Prostate gland (tissue), 2 donors: ENCODE data around the gene RARB. TPM values are rescaled to one million over a fixed set of nuclear protein-coding genes. Genes with fewer than 3 reads are reported as not detected.

Experiments used
- DNase-seq: peaks from one replicate; pipeline ENCODE4 v3.0.0-alpha.2; 2019; ENCODE audit warnings: low spot score
- H3K27ac ChIP-seq, 2 donors: fragments of 200-600 bp; sonication (generic); 2 replicates each; pipeline ENCODE4 v1.5.1; 2017 to 2019
- H3K27me3 ChIP-seq: fragments of 200-600 bp; sonication (generic); replicated peaks from 2 replicates; pipeline ENCODE4 v1.5.1; 2019; ENCODE audit not compliant: insufficient read depth
- H3K36me3 ChIP-seq, 2 donors: fragments of 200-600 bp; sonication (generic); 1 replicate in 1 of 2; 2 replicates in 1 of 2; pipeline versions ENCODE4 v1.5.1 to v1.8.1; 2017 to 2019
- H3K4me1 ChIP-seq: fragments of 200-600 bp; sonication (generic); replicated peaks from 2 replicates; pipeline ENCODE4 v1.5.1; 2019
- H3K4me3 ChIP-seq, 2 donors: fragments of 200-600 bp; sonication (generic); 2 replicates each; pipeline ENCODE4 v1.5.1; 2017 to 2019
- H3K9me3 ChIP-seq: fragments of 200-600 bp; sonication (generic); 2 replicates; pipeline ENCODE4 v1.5.1; 2017
- POLR2A ChIP-seq: fragments of 450-650 bp; IDR thresholded peaks from one replicate; pipeline ENCODE4 v1.6.1; 2016; ENCODE audit warnings: antibody characterized with exemption, mild to moderate bottlenecking
- POLR2AphosphoS5 ChIP-seq: sonication (generic); formaldehyde crosslinking; IDR thresholded peaks from one replicate; pipeline ENCODE4 v1.6.1; 2017; ENCODE audit warnings: antibody characterized with exemption
- WGBS: methylation state at CpG from one replicate; pipeline ENCODE4 v1.1.5; 2018; 5-methylcytosine and 5-hydroxymethylcytosine counted together
- intact Hi-C: fragments of 100-400 bp; cut with DNase I; formaldehyde crosslinking; loops from one replicate; pipeline ENCODE4 v1.14.2; 2022
- total RNA-seq, 2 donors: library from RNA; depleted of rRNA; stranded (reverse); fragments of >200 nt; gene quantifications; one replicate each; pipeline ENCODE4 v1.1.0, GENCODE V29; 2016
- TF ChIP-seq, protein P1 (sequence below), 4 experiments: fragments of 200-600 bp in 2 of 4; fragments of 450-650 bp in 2 of 4; sonication (generic) in 2 of 4; IDR thresholded peaks; 1 replicate in 3 of 4; 2 replicates in 1 of 4; pipeline ENCODE4 v1.5.1; 2016 to 2019; ENCODE audit warnings: antibody characterized with exemption in 4 of 4, mild to moderate bottlenecking in 2 of 4, moderate library complexity in 2 of 4

The RARB gene
- total RNA-seq, 2 donors from 2014 or later, result 4.4 to 17.2 TPM

DNA sequence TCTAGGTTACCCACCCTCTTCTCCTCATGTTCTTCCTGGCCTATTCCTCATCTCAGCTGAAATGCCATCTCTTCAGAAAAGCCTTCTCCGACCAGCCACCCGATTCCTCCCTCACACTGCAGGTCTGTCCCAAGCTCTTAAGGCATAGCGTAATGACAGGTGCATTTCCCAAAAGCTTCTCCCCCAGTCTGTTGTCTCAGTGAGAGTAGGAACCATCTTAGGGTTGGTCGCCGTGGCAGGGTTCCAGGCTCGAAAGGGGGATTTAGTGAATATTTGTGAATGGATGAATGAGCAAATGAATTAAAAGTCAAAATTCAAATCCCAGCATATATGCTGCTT is 158.1 kb downstream of the RARB start:
- no peaks in the 10 kb centered on the region for H3K27me3 ChIP-seq
- H3K27ac ChIP-seq, result no peak overlapping the region
- no peaks in the 10 kb centered on the region for H3K9me3 ChIP-seq
- H3K4me3 ChIP-seq, result no peak overlapping the region
- no peak for DNase-seq
- 94% methylated on average over 6 of the region's 6 CpGs for WGBS
- no peaks in the 10 kb centered on the region for H3K36me3 ChIP-seq
- no peaks in the 10 kb centered on the region for H3K4me1 ChIP-seq
- intact Hi-C loops, result no loop called here
- no peak for TF ChIP-seq POLR2A
- TF ChIP-seq, protein P1, sequence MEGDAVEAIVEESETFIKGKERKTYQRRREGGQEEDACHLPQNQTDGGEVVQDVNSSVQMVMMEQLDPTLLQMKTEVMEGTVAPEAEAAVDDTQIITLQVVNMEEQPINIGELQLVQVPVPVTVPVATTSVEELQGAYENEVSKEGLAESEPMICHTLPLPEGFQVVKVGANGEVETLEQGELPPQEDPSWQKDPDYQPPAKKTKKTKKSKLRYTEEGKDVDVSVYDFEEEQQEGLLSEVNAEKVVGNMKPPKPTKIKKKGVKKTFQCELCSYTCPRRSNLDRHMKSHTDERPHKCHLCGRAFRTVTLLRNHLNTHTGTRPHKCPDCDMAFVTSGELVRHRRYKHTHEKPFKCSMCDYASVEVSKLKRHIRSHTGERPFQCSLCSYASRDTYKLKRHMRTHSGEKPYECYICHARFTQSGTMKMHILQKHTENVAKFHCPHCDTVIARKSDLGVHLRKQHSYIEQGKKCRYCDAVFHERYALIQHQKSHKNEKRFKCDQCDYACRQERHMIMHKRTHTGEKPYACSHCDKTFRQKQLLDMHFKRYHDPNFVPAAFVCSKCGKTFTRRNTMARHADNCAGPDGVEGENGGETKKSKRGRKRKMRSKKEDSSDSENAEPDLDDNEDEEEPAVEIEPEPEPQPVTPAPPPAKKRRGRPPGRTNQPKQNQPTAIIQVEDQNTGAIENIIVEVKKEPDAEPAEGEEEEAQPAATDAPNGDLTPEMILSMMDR (IDR thresholded peaks at IDR 0.05), result no peak
- TF ChIP-seq POLR2AphosphoS5, result no peak

DNA sequence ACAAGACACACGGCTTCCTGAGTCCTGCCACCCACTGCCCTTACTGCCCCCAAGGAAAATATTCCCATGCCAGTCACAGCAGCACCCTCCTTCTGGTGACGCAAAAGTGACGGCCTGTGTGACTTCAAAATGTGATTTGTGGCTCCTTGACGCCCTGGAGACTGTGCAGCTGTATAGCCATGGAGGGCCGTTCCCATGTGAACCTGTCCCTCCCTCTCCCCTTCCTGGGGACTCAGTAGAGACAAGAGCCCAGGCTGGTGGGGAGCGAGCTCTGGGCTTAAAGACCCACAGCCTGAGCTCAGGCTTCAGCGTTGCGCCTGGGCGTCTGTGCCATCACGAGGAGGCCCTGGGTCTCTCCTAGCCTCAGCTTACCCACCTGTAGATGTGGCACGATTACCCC is 158.5 kb downstream of the RARB start:
- H3K4me3 ChIP-seq, result no peak overlapping the region
- H3K9me3 ChIP-seq, result no peaks in the 10 kb centered on the region
- no peaks in the 10 kb centered on the region for H3K27me3 ChIP-seq
- H3K36me3 ChIP-seq, result no peaks in the 10 kb centered on the region
- DNase-seq, result no peak
- no peaks in the 10 kb centered on the region for H3K4me1 ChIP-seq
- intact Hi-C loops, result no loop called here
- TF ChIP-seq, protein P1 (IDR thresholded peaks at IDR 0.05), result no peak
- no peak for TF ChIP-seq POLR2AphosphoS5
- no peak for TF ChIP-seq POLR2A
- WGBS, result 89% methylated on average over 11 of the region's 11 CpGs
- H3K27ac ChIP-seq, result no peak overlapping the region

DNA sequence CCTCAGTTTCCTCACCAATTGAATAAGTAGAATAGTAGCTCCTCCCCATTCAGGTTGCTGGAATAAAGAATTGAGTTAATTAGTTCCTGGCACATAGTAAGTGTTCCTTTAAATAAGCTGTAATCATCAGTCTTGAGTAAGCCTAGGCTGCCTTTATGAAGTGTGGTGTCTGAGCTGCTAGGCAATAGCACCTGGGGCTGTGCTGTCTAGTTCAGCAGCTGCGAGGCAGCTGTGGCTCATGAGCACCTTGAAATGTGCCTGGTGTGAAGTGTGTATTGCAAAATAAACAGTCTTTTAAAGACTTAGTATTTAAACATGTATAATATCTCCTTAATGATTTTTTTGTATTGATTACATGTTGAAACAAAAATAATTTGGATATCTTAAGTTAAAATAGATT is 159.0 kb downstream of the RARB start:
- Histone ChIP-seq H3K4me3 (no peak overlapping the region), H3K27ac (no peak overlapping the region), H3K4me1 (no peaks in the 10 kb centered on the region), H3K27me3 (no peaks in the 10 kb centered on the region), H3K36me3 (no peaks in the 10 kb centered on the region), H3K9me3 (no peaks in the 10 kb centered on the region)
- intact Hi-C loops, result no loop called here
- TF ChIP-seq, protein P1 (IDR thresholded peaks at IDR 0.05), result no peak
- TF ChIP-seq POLR2A, result no peak
- TF ChIP-seq POLR2AphosphoS5, result no peak
- no peak for DNase-seq
- 85% methylated on average over 1 of the region's 1 CpG for WGBS

DNA sequence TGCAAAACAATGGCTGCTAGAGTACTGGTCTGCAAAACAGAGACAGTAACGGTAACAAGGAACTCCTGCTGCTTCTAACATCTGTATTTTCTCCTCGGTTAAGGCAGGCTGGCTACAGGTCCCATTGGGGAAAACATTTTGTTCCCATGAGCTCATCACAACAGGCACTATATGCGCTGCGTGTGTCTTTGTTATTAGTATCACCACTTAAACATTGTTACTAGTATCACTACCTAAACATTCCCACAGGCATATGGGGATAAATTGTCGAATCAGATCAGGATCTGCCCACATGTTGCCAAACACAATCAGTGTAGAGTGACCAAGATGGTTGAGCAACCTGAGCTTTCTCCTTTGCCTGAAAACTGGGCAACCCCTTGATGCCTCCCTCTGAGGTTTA is 159.5 kb downstream of the RARB start:
- TF ChIP-seq POLR2A (no peak), POLR2AphosphoS5 (no peak)
- TF ChIP-seq, protein P1 (IDR thresholded peaks at IDR 0.05), result no peak
- no peak for DNase-seq
- intact Hi-C loops, result no loop called here

DNA sequence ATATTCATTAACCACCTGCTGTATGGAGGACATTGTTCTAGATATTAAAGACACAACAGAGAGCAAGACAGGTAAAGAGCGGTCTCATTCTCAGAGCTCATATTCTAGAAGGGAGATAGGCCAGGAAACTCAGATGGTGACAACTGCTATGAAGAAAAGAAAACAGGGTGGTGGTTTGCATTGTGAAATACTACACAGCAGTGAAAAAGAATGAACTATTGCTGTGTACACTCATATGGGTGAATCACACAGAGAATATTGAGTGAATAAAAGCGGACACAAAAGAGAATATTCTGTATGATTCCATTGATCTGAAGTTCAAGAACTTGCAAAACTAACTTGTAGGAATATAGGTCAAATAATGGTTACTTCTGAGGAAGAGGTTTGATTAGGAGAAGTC is 159.9 kb downstream of the RARB start:
- H3K4me1 ChIP-seq, result no peaks in the 10 kb centered on the region
- intact Hi-C loops, result no loop called here
- no peak for DNase-seq
- TF ChIP-seq POLR2AphosphoS5 (no peak), POLR2A (no peak)
- TF ChIP-seq, protein P1 (IDR thresholded peaks at IDR 0.05), result no peak
- H3K27me3 ChIP-seq, result no peaks in the 10 kb centered on the region
- H3K27ac ChIP-seq, result no peak overlapping the region
- no peaks in the 10 kb centered on the region for H3K9me3 ChIP-seq
- H3K4me3 ChIP-seq, result no peak overlapping the region
- no peaks in the 10 kb centered on the region for H3K36me3 ChIP-seq
- WGBS, result 95% methylated on average over 2 of the region's 2 CpGs

More for the DNA sequence above, 159.5 kb downstream of the RARB start:
- Histone ChIP-seq H3K9me3 (no peaks in the 10 kb centered on the region), H3K4me1 (no peaks in the 10 kb centered on the region), H3K27me3 (no peaks in the 10 kb centered on the region), H3K4me3 (no peak overlapping the region), H3K27ac (no peak overlapping the region), H3K36me3 (no peaks in the 10 kb centered on the region)
- 64% methylated on average over 5 of the region's 5 CpGs for WGBS
